ENCODE measurements around the gene EGFR. TPM values are rescaled to one million over a fixed set of nuclear protein-coding genes. Genes with fewer than 3 reads are reported as not detected.

Gene EGFR
- polyA plus RNA-seq, 1 of the 3 experiments (the other 2 are of a cell fraction), result 37.6 TPM

DNA sequence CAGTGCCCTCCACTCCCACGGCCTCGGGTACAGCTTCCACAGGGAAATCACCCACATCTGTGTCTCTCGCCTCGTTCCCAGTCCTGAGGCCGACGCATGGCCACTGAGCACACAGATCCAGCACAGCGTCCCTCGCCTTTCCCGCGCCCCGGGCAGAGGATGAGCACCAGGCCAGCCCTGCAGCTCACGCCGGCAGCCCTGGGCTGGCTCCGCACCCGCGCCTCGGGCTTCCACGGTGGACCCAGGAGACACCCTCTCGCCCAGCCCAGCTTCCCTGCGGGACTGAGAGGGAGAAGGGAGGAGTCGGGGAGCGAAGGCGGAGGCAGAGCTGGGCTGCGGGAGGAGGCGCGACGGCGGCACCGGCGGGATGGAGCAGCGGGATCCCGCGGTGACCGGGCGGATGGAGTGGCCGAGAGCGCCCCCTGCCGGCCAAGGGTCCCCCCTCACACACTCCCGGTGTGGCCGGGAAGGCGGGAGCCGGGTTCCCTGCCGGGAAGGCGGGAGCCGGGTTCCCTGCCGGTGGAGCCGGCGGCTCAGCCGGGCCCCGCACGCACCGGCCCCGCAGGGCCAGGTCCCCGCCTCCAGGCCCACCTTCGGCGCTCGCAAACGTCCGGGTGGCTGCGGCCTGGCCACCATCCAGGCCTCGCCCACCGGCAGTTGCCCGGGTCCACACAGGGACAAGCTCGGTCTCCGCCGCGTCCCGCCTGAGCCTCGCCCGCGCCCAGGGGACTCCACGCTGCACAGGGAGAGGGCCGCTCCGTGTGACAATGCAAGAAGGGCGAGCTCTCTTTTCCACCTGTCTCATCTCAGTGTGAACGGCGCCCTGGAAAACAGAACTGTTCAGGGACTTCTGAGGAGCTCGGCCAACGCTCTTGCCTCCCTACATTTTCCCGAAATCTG is 236.0 kb downstream of the EGFR start (continued):
- TF ChIP-seq EP300 (IDR thresholded peaks at IDR 0.05; ENCODE audit: borderline replicate concordance in 1 of 2, low read depth in 1 of 2, low read length in 1 of 2) (peak; percentile 6 to 39; a peak in 1 of 4 replicates), RCOR1 (IDR thresholded peaks at IDR 0.05; ENCODE audit: low read length) (peak; percentile 58; the same call in 1 of the 2 replicates), ELF1 (IDR thresholded peaks at IDR 0.05) (no peak), RFX5 (IDR thresholded peaks at IDR 0.05; ENCODE audit: low read length) (0 out of 2 replicates have a peak, but pooled peaks have one; percentile 6)
- TF ChIP-seq, protein P1, sequence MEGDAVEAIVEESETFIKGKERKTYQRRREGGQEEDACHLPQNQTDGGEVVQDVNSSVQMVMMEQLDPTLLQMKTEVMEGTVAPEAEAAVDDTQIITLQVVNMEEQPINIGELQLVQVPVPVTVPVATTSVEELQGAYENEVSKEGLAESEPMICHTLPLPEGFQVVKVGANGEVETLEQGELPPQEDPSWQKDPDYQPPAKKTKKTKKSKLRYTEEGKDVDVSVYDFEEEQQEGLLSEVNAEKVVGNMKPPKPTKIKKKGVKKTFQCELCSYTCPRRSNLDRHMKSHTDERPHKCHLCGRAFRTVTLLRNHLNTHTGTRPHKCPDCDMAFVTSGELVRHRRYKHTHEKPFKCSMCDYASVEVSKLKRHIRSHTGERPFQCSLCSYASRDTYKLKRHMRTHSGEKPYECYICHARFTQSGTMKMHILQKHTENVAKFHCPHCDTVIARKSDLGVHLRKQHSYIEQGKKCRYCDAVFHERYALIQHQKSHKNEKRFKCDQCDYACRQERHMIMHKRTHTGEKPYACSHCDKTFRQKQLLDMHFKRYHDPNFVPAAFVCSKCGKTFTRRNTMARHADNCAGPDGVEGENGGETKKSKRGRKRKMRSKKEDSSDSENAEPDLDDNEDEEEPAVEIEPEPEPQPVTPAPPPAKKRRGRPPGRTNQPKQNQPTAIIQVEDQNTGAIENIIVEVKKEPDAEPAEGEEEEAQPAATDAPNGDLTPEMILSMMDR (IDR thresholded peaks at IDR 0.05), result peak; percentile 86
- TF ChIP-seq, protein P2, sequence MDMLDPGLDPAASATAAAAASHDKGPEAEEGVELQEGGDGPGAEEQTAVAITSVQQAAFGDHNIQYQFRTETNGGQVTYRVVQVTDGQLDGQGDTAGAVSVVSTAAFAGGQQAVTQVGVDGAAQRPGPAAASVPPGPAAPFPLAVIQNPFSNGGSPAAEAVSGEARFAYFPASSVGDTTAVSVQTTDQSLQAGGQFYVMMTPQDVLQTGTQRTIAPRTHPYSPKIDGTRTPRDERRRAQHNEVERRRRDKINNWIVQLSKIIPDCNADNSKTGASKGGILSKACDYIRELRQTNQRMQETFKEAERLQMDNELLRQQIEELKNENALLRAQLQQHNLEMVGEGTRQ (IDR thresholded peaks at IDR 0.05; ENCODE audit: borderline replicate concordance, low read depth, low read length), result no peak
- TF ChIP-seq, protein P3, sequence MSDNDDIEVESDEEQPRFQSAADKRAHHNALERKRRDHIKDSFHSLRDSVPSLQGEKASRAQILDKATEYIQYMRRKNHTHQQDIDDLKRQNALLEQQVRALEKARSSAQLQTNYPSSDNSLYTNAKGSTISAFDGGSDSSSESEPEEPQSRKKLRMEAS (IDR thresholded peaks at IDR 0.05; ENCODE audit: low read depth), result peak; percentile 89
- TF ChIP-seq, protein P4, sequence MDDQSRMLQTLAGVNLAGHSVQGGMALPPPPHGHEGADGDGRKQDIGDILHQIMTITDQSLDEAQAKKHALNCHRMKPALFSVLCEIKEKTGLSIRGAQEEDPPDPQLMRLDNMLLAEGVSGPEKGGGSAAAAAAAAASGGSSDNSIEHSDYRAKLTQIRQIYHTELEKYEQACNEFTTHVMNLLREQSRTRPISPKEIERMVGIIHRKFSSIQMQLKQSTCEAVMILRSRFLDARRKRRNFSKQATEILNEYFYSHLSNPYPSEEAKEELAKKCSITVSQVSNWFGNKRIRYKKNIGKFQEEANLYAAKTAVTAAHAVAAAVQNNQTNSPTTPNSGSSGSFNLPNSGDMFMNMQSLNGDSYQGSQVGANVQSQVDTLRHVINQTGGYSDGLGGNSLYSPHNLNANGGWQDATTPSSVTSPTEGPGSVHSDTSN (IDR thresholded peaks at IDR 0.05), result no peak

DNA sequence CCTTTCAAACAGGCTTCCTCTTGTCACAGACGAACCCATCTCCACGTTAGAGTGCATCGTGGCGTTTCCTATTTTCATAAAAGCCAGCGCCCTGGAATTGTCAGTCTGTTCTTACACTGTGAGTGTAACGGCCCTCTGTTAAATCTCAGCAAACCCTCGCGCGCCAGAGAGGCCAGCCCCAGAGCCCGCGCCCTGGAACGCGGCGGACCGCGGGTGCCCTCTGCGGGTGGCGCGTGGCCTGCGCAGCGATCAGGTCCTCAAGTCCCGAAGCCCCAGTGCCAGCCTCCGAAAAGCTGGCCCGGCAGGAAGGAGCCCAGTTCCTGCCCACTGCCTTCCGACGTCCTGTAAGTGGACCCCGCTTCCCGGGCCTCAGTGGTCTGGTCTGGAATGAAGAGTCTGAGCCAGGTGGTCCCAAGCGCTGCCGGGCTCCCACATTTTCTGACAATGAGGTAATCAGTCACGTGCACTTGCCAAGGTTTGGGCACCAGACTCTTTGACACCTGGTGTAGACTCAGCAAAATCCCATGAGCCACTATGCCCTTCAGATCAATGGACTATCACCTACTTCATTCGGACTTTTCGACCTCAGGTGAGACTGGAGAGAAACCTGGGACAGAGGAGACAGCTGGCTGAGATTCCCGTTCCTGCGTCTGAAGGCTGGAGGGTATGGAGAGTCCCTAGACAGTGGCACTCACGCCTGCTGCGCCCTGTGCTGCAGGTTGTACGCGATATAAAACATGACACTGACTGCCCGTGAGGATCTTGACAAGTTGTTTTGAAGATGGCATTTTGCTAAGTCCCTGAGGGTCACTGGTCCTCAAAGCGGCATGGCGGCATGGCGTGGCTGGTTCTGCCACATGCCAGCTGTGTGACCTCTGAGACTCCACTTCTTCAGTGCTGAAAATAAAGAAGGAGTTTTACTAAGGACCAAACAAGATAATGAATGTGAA is 237.0 kb downstream of the EGFR start:
- Histone ChIP-seq H3K27ac (ENCODE audit: low read depth in 2 of 2, low read length in 1 of 2) (peak overlapping the region; percentile 50 to 58; a peak in 3 of 4 replicates), H3K79me2 (ENCODE audit: insufficient read depth) (no peaks in the 10 kb centered on the region), H3K27me3 (ENCODE audit: insufficient read depth) (no peaks in the 10 kb centered on the region), H4K20me1 (ENCODE audit: insufficient read depth) (no peaks in the 10 kb centered on the region), H3K36me3 (replicated peaks in 1 of 2; ENCODE audit: control insufficient read depth in 1 of 2, insufficient read depth in 2 of 2, low read length in 1 of 2) (no peaks in the 10 kb centered on the region), H3K4me3 (ENCODE audit: low read depth in 2 of 2, low read length in 1 of 2) (peak overlapping the region; percentile 56 to 67), H3K9me3 (no peaks in the 10 kb centered on the region), H3K9me2 (no peaks in the 10 kb centered on the region), H2AFZ (ENCODE audit: low read depth) (peak overlapping the region; percentile 97), H3K4me2 (peak overlapping the region; percentile 84), H3F3A (replicated peaks; ENCODE audit: insufficient read depth) (no peaks in the 10 kb centered on the region), H3K4me1 (ENCODE audit: control insufficient read depth in 1 of 2, insufficient read depth in 2 of 2, low read depth in 1 of 2, low read length in 1 of 2) (peaks cover 0 to 15% of the 10 kb centered on the region in 2 experiments; a peak in 1 of 4 replicates), H3K9ac (peak overlapping the region; percentile 54)
- DNase-seq, result peak; percentile 93
- ChIA-PET POLR2A (interaction anchor here (0.9 to 2.2 kb wide), 7 partner anchors 63 to 497 kb away, joined by 3 to 11 read pairs (median 4); partner anchors contain the start of genes EGFR and SEC61G), CTCF (interaction anchor here (0.6 to 16.7 kb wide), 171 partner anchors 11 to 1141 kb away, joined by 3 to 1068 read pairs (median 7); partner anchors contain the start of genes EGFR and SEC61G)
- WGBS (ENCODE audit: low lambda C conversion rate), result 36% methylated on average over 23 of the region's 43 CpGs
- TF ChIP-seq RXRA (IDR thresholded peaks at IDR 0.05; ENCODE audit: borderline replicate concordance, low read depth) (no peak), SIN3A (IDR thresholded peaks at IDR 0.05; ENCODE audit: borderline replicate concordance, low read depth, low read length) (peak; percentile 71; the same call in 1 of the 2 replicates)
- TF ChIP-seq, protein P5, sequence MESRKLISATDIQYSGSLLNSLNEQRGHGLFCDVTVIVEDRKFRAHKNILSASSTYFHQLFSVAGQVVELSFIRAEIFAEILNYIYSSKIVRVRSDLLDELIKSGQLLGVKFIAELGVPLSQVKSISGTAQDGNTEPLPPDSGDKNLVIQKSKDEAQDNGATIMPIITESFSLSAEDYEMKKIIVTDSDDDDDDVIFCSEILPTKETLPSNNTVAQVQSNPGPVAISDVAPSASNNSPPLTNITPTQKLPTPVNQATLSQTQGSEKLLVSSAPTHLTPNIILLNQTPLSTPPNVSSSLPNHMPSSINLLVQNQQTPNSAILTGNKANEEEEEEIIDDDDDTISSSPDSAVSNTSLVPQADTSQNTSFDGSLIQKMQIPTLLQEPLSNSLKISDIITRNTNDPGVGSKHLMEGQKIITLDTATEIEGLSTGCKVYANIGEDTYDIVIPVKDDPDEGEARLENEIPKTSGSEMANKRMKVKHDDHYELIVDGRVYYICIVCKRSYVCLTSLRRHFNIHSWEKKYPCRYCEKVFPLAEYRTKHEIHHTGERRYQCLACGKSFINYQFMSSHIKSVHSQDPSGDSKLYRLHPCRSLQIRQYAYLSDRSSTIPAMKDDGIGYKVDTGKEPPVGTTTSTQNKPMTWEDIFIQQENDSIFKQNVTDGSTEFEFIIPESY (IDR thresholded peaks at IDR 0.05; ENCODE audit: borderline replicate concordance, low read depth), result no peak
- TF ChIP-seq, protein P3 (IDR thresholded peaks at IDR 0.05; ENCODE audit: low read depth), result peak; percentile 88
- TF ChIP-seq, protein P2 (IDR thresholded peaks at IDR 0.05; ENCODE audit: borderline replicate concordance, low read depth, low read length), result no peak
- TF ChIP-seq, protein P6, sequence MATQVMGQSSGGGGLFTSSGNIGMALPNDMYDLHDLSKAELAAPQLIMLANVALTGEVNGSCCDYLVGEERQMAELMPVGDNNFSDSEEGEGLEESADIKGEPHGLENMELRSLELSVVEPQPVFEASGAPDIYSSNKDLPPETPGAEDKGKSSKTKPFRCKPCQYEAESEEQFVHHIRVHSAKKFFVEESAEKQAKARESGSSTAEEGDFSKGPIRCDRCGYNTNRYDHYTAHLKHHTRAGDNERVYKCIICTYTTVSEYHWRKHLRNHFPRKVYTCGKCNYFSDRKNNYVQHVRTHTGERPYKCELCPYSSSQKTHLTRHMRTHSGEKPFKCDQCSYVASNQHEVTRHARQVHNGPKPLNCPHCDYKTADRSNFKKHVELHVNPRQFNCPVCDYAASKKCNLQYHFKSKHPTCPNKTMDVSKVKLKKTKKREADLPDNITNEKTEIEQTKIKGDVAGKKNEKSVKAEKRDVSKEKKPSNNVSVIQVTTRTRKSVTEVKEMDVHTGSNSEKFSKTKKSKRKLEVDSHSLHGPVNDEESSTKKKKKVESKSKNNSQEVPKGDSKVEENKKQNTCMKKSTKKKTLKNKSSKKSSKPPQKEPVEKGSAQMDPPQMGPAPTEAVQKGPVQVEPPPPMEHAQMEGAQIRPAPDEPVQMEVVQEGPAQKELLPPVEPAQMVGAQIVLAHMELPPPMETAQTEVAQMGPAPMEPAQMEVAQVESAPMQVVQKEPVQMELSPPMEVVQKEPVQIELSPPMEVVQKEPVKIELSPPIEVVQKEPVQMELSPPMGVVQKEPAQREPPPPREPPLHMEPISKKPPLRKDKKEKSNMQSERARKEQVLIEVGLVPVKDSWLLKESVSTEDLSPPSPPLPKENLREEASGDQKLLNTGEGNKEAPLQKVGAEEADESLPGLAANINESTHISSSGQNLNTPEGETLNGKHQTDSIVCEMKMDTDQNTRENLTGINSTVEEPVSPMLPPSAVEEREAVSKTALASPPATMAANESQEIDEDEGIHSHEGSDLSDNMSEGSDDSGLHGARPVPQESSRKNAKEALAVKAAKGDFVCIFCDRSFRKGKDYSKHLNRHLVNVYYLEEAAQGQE (IDR thresholded peaks at IDR 0.05; ENCODE audit: low read depth, low read length), result 0 out of 2 replicates have a peak, but pooled peaks have one; percentile 38

All from SK-N-SH (cell line).